Endothelial cell of umbilical vein (primary cell): Measurements from ENCODE around the gene CCK. TPM values are rescaled to one million over a fixed set of nuclear protein-coding genes. Genes with fewer than 3 reads are reported as not detected.

Experiments
- BruUV-seq: library from RNA; stranded (reverse); fragments of 400-500 nt; replicated peaks from 2 replicates; lab custom pipeline; 2021; lab: Mats Ljungman, UMichigan
- CTCF ChIA-PET: fragments of 300-600, 350-600 bp; sonication (Branson Sonifier 250); formaldehyde crosslinking; loops from one replicate; lab custom pipeline; 2021; ENCODE audit warnings: antibody characterized with exemption, inconsistent platforms; lab: Charles Lee
- POLR2A ChIA-PET: fragments of 300-600, 350-600 bp; sonication (Branson Sonifier 250); formaldehyde crosslinking; loops from one replicate; lab custom pipeline; 2021; ENCODE audit warnings: antibody characterized with exemption, inconsistent platforms; lab: Charles Lee
- DNase-seq: peaks from one replicate; pipeline ENCODE4 v3.0.0-alpha.2; 2011; ENCODE audit warnings: low read depth, low spot score
- FAIRE-seq: peaks from 2 replicates; lab custom pipeline; 2011; peaks lifted over from hg19 to GRCh38; lab: Jason Lieb, UNC
- H2AFZ ChIP-seq: 2 replicates; pipeline ENCODE4 v1.6.0; 2012; ENCODE audit warnings: low read depth, low read length, control low read depth, inconsistent platforms
- H3K27ac ChIP-seq: 2 replicates; pipeline ENCODE4 v1.5.1; 2011; ENCODE audit warnings: low read depth, mild to moderate bottlenecking, control low read depth, low read length, moderate library complexity; ENCODE audit not compliant: insufficient read depth
- H3K27me3 ChIP-seq, 2 experiments: 2 replicates each; pipeline versions ENCODE4 v1.6.0 to v1.6.1; 2011; ENCODE audit warnings: low read length in 2 of 2, mixed read lengths in 1 of 2; ENCODE audit not compliant: control insufficient read depth in 2 of 2, insufficient read depth in 2 of 2
- H3K36me3 ChIP-seq, 2 experiments: 2 replicates in 1 of 2; 3 replicates in 1 of 2; pipeline ENCODE4 v1.5.1; 2011; ENCODE audit warnings: low read length in 2 of 2, mild to moderate bottlenecking in 1 of 2, moderate library complexity in 1 of 2; ENCODE audit not compliant: control insufficient read depth in 2 of 2, insufficient read depth in 2 of 2; ENCODE audit errors: extremely low read depth in 1 of 2
- H3K4me1 ChIP-seq: 3 replicates; pipeline ENCODE4 v1.5.1; 2011; ENCODE audit warnings: mild to moderate bottlenecking, low read length; ENCODE audit not compliant: control insufficient read depth, insufficient read depth; ENCODE audit errors: extremely low read depth
- H3K4me2 ChIP-seq: 2 replicates; pipeline ENCODE4 v1.6.1; 2011; ENCODE audit warnings: low read length, control low read depth, mixed read lengths; ENCODE audit not compliant: insufficient read depth
- H3K4me3 ChIP-seq, 3 experiments: fragments of 200-600 bp in 1 of 3; sonication (generic), shearing (Covaris generic) in 1 of 3; replicated peaks in 1 of 3; 2 replicates each; pipeline ENCODE4 v1.5.1; 2011 to 2016; ENCODE audit warnings: control low read depth in 3 of 3, low read length in 3 of 3, mild to moderate bottlenecking in 2 of 3, inconsistent platforms in 1 of 3, low read depth in 1 of 3, moderate library complexity in 1 of 3; ENCODE audit not compliant: insufficient read depth in 1 of 3
- H3K79me2 ChIP-seq: 2 replicates; pipeline ENCODE4 v1.6.0; 2012; ENCODE audit warnings: low read length, inconsistent platforms; ENCODE audit not compliant: control insufficient read depth, insufficient read depth
- H3K9ac ChIP-seq: replicated peaks from 2 replicates; pipeline ENCODE3; 2011; ENCODE audit warnings: low read length, control low read depth; ENCODE audit not compliant: insufficient read depth; ENCODE audit errors: extremely low read depth
- H3K9me1 ChIP-seq: replicated peaks from 3 replicates; pipeline ENCODE4 v1.6.0; 2011; ENCODE audit warnings: mild to moderate bottlenecking, low read length; ENCODE audit not compliant: control insufficient read depth, insufficient read depth; ENCODE audit errors: extremely low read depth
- H3K9me3 ChIP-seq: replicated peaks from 2 replicates; pipeline ENCODE4 v1.5.1; 2012; ENCODE audit warnings: low read length, inconsistent platforms; ENCODE audit not compliant: control insufficient read depth, insufficient read depth
- H4K20me1 ChIP-seq: replicated peaks from 2 replicates; pipeline ENCODE3; 2011; ENCODE audit warnings: mild to moderate bottlenecking, low read length; ENCODE audit not compliant: control insufficient read depth, insufficient read depth; ENCODE audit errors: extremely low read depth
- EZH2 ChIP-seq: IDR thresholded peaks from 2 replicates; pipeline ENCODE4 v1.6.1; 2012; ENCODE audit warnings: borderline replicate concordance, low read depth, mild to moderate bottlenecking, moderate library complexity, low read length, inconsistent platforms; ENCODE audit not compliant: severe bottlenecking
- FOS ChIP-seq: IDR thresholded peaks from 2 replicates; pipeline ENCODE4 v1.6.1; 2011; ENCODE audit warnings: mild to moderate bottlenecking, low read length, moderate library complexity, borderline replicate concordance; ENCODE audit not compliant: insufficient read depth
- GATA2 ChIP-seq: IDR thresholded peaks from 2 replicates; pipeline ENCODE4 v1.7.0; 2011; ENCODE audit warnings: low read depth, mild to moderate bottlenecking, moderate library complexity, mixed read lengths, low read length; ENCODE audit not compliant: insufficient read length, insufficient read depth
- JUN ChIP-seq: IDR thresholded peaks from 2 replicates; pipeline ENCODE4 v1.6.1; 2011; ENCODE audit warnings: borderline replicate concordance, low read depth; ENCODE audit not compliant: insufficient read length, insufficient read depth
- MYC ChIP-seq: IDR thresholded peaks from one replicate; pipeline ENCODE4 v1.6.1; 2011; ENCODE audit warnings: mild to moderate bottlenecking, low read depth, low read length
- POLR2A ChIP-seq: IDR thresholded peaks from 2 replicates; pipeline ENCODE4 v1.6.1; 2012; ENCODE audit warnings: low read depth, mild to moderate bottlenecking, control low read depth, low read length
- POLR2AphosphoS5 ChIP-seq: IDR thresholded peaks from 2 replicates; pipeline ENCODE4 v1.6.1; 2012; ENCODE audit warnings: low read depth, mild to moderate bottlenecking, control low read depth, low read length, moderate library complexity; ENCODE audit not compliant: insufficient read depth
- dilution Hi-C: fragments of 300-500 bp; cut with MboI; formaldehyde crosslinking; loops from one replicate; pipeline ENCODE4 v1.15.0; 2019; ENCODE audit warnings: low sequenced_read_pairs; ENCODE audit not compliant: extremely low pct_ligation_motif_present
- intact Hi-C: fragments of 100-400 bp; cut with micrococcal nuclease; formaldehyde crosslinking; loops from one replicate; pipeline ENCODE4 v1.10.0; 2022
- polyA plus RNA-seq, 4 experiments: library from polyadenylated mRNA; depleted of rRNA in 3 of 4; stranded (reverse) in 3 of 4; unstranded in 1 of 4; fragments of >200 nt; gene quantifications; 2 replicates each; pipeline versions ENCODE4 v1.2.1 to v1.2.3, GENCODE V29; 2011 to 2012; ENCODE audit warnings: missing spikeins in 1 of 4
- total RNA-seq: library from RNA; stranded (reverse); gene quantifications from 2 replicates; pipeline ENCODE4 v1.2.3, GENCODE V29; 2021
- TF ChIP-seq, protein P1 (sequence below): IDR thresholded peaks from 2 replicates; pipeline ENCODE4 v1.6.1; 2011; ENCODE audit not compliant: insufficient read depth, insufficient read length
- TF ChIP-seq, protein P2 (sequence below), 2 donors: IDR thresholded peaks; 1 replicate in 1 of 2; 2 replicates in 1 of 2; pipeline ENCODE4 v1.5.1; 2011; ENCODE audit warnings: low read length in 2 of 2, mild to moderate bottlenecking in 2 of 2, moderate library complexity in 2 of 2, control low read depth in 1 of 2, inconsistent platforms in 1 of 2, low read depth in 1 of 2; ENCODE audit not compliant: insufficient read depth in 1 of 2; ENCODE audit errors: extremely low read depth in 1 of 2

The CCK gene
- total and polyA plus RNA-seq, 2 donors (not counting 3 experiments of a cell fraction or from before 2014, with no cell fraction given), result not detected

DNA sequence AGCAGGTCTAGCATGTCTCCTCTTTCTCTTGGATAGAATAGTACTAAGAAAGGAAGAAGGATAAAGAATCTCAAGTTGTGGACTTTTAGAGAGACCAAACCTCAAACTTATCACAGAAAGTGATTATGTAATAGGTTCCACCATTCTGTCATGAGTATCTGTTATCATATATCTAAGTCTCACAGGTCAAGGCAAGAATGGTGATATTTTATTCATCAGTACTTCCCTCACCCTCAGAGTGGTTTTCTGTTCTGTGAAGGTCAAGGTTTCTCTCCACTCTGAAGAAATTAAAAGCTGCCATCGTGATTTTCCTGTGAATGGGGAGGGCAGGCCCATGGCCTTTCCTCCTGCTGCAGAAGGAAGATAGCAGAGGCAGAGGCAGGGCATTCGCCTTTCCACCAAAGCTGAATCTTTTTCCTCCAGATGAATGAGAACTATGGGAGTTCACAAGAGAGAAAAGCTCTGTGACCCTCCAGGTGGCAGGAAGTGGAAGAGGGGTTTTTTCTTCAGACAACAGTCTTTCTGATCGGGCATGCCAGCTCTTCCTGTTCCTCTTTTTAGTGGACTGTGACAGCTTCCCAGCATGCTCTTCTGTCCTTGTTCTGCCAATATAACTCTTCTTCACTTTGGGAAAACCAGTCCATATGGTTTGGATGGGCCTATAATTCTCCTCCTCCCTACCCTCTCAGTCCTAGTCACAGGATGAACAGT lies 37.1 kb upstream of the CCK start:
- FAIRE-seq, result no peak
- Histone ChIP-seq H3K4me2 (no peak overlapping the region), H3K4me3 (no peak overlapping the region), H3K79me2 (no peaks in the 10 kb centered on the region), H3K36me3 (no peaks in the 10 kb centered on the region), H3K27ac (no peak overlapping the region), H3K27me3 (peaks cover 0 to 2% of the 10 kb centered on the region in 2 experiments), H3K4me1 (no peaks in the 10 kb centered on the region), H3K9ac (no peak overlapping the region), H3K9me1 (no peaks in the 10 kb centered on the region), H4K20me1 (no peaks in the 10 kb centered on the region), H3K9me3 (no peaks in the 10 kb centered on the region), H2AFZ (no peak overlapping the region)
- ChIA-PET POLR2A (no interaction called here), CTCF (no interaction called here)
- TF ChIP-seq POLR2A, result no peak
- TF ChIP-seq GATA2, result no peak
- TF ChIP-seq, protein P1, sequence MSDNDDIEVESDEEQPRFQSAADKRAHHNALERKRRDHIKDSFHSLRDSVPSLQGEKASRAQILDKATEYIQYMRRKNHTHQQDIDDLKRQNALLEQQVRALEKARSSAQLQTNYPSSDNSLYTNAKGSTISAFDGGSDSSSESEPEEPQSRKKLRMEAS, result no peak
- TF ChIP-seq JUN, result no peak
- no peak for TF ChIP-seq POLR2AphosphoS5
- no peak for TF ChIP-seq FOS
- TF ChIP-seq, protein P2, sequence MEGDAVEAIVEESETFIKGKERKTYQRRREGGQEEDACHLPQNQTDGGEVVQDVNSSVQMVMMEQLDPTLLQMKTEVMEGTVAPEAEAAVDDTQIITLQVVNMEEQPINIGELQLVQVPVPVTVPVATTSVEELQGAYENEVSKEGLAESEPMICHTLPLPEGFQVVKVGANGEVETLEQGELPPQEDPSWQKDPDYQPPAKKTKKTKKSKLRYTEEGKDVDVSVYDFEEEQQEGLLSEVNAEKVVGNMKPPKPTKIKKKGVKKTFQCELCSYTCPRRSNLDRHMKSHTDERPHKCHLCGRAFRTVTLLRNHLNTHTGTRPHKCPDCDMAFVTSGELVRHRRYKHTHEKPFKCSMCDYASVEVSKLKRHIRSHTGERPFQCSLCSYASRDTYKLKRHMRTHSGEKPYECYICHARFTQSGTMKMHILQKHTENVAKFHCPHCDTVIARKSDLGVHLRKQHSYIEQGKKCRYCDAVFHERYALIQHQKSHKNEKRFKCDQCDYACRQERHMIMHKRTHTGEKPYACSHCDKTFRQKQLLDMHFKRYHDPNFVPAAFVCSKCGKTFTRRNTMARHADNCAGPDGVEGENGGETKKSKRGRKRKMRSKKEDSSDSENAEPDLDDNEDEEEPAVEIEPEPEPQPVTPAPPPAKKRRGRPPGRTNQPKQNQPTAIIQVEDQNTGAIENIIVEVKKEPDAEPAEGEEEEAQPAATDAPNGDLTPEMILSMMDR (IDR thresholded peaks at IDR 0.05; ENCODE audit: extremely low read depth in 1 of 2, insufficient read depth in 1 of 2, low read depth in 1 of 2, low read length in 2 of 2), result no peak
- no peak for TF ChIP-seq EZH2
- no peak for TF ChIP-seq MYC
- dilution Hi-C loops, result no loop called here
- BruUV-seq, result no TSS peak
- intact Hi-C loops, result no loop called here
- DNase-seq, result no peak
